Erythroblast (primary cell): ENCODE measurements around the gene ZBTB49.

Experiments used
- DNase-seq, 2 experiments: peaks; one replicate each; lab custom pipeline; 2025; lab: John Stamatoyannopoulos, UW
- GATA1 ChIP-seq: IDR thresholded peaks from 2 replicates; pipeline ENCODE4 v1.6.1; 2011; ENCODE audit warnings: low read depth, mild to moderate bottlenecking, control low read depth, low read length, moderate library complexity
- POLR2A ChIP-seq: IDR thresholded peaks from 2 replicates; pipeline ENCODE4 v1.6.1; 2011; ENCODE audit warnings: mild to moderate bottlenecking, low read length

ZBTB49 gene

GRCh38 chr4:4364061-4364460 lies 74.0 kb downstream of the ZBTB49 start:
- DNase-seq = no peak
- TF ChIP-seq GATA1 (no peak), POLR2A (no peak)

GRCh38 chr4:4364486-4365208 lies 74.6 kb downstream of the ZBTB49 start:
- no peak for DNase-seq
- TF ChIP-seq GATA1 (no peak), POLR2A (no peak)

- no peak for TF ChIP-seq GATA1
- TF ChIP-seq POLR2A = no peak
- peak in 1 of 2 experiments; percentile 6 for DNase-seq
Measured at GRCh38 chr4:4368809-4369580, 78.9 kb downstream of the ZBTB49 start.
